ENCODE results near the gene CSAD. TPM values are rescaled to one million over a fixed set of nuclear protein-coding genes. Genes with fewer than 3 reads are reported as not detected.

Gene CSAD
- 17.8 TPM for polyA plus RNA-seq (2013, experiment 1 of 2; ENCODE audit: insufficient read length)
- polyA plus RNA-seq (2013, experiment 2 of 2; ENCODE audit: insufficient read length): 16.1 TPM

- DNase-seq: peak; percentile 99
These were observed at the start of gene CSAD, which contains the start of gene ZNF740 for GRCh38 chr12:53180220-53180930. CSAD (minus strand) TSS chr12:53180925; CDS start chr12:53173470, 7,455 bp downstream. ZNF740 (plus strand) TSS chr12:53180722; CDS start chr12:53181984, 1,262 bp downstream.

GRCh38 chr12:53230108-53230845 lies 49.6 kb upstream of the CSAD start:
- no peak for DNase-seq

GRCh38 chr12:53229454-53229853 lies 48.7 kb upstream of the CSAD start:
- DNase-seq: no peak

- DNase-seq: no peak
These were observed 47.1 kb upstream of the CSAD start for GRCh38 chr12:53227836-53228235.

- DNase-seq: no peak
These were observed 46.6 kb upstream of the CSAD start for GRCh38 chr12:53227341-53227740.

- no peak for DNase-seq
These were observed 46.1 kb upstream of the CSAD start for GRCh38 chr12:53226815-53227214.

- DNase-seq: no peak
These were observed 45.1 kb upstream of the CSAD start for GRCh38 chr12:53225635-53226424.

GRCh38 chr12:53224897-53225634 lies 44.3 kb upstream of the CSAD start:
- DNase-seq: no peak

GRCh38 chr12:53224061-53224896 lies 43.6 kb upstream of the CSAD start:
- DNase-seq: peak; percentile 57

- peak; percentile 84 for DNase-seq
These were observed 42.8 kb upstream of the CSAD start for GRCh38 chr12:53223389-53224060.

- no peak for DNase-seq
These were observed 42.1 kb upstream of the CSAD start for GRCh38 chr12:53222806-53223261.

- DNase-seq: peak; percentile 84
These were observed 41.5 kb upstream of the CSAD start for GRCh38 chr12:53222170-53222721.

GRCh38 chr12:53221203-53222080 lies 40.7 kb upstream of the CSAD start:
- DNase-seq: peak; percentile 68

- DNase-seq: peak; percentile 96
These were observed 40.0 kb upstream of the CSAD start for GRCh38 chr12:53220694-53221202.

- peak; percentile 77 for DNase-seq
These were observed 39.4 kb upstream of the CSAD start for GRCh38 chr12:53219956-53220693.

- no peak for DNase-seq
These were observed 38.7 kb upstream of the CSAD start for GRCh38 chr12:53219292-53219955.

- no peak for DNase-seq
These were observed 38.0 kb upstream of the CSAD start for GRCh38 chr12:53218551-53219291.

Data from fibroblast of skin of abdomen (primary cell).